Liver (tissue), 5 donors: ENCODE data around the gene ATP2A3. TPM values are rescaled to one million over a fixed set of nuclear protein-coding genes. Genes with fewer than 3 reads are reported as not detected.

Source experiments
- REST ChIP-seq: IDR thresholded peaks from 2 replicates; pipeline ENCODE4 v1.6.1; 2016; ENCODE audit warnings: antibody characterized with exemption, mild to moderate bottlenecking
- polyA plus RNA-seq, 2 donors: library from polyadenylated mRNA; stranded (reverse) in 1 of 2; unstranded in 1 of 2; fragments of 200-250 nt in 1 of 2; fragments of >200 nt in 1 of 2; fragmentation: Nextera tagmentation in 1 of 2; extraction: Ambion mirVana in 1 of 2; gene quantifications; one replicate each; pipeline versions ENCODE4 v1.2.1 to v1.2.3, GENCODE V29; 2013 to 2015
- total RNA-seq, 2 donors: library from RNA; depleted of rRNA; stranded (reverse); fragments of >200 nt; gene quantifications; one replicate each; pipeline ENCODE4 v1.2.3, GENCODE V29; 2014
- donor health status: healthy.
- donor health status: healthy.
- donor health status: healthy.

ATP2A3 gene
- total and polyA plus RNA-seq, 4 donors, result 1.4 to 17.1 (median 3.2) TPM

- TF ChIP-seq REST, result no peak
These were observed 88.9 kb downstream of the ATP2A3 start (continued) for GRCh38 chr17:3875317-3875716.

Other genes with a start within 250 kb of the ATP2A3 start
- 1 to 10 TPM in 1 of 2 donors, under 1 TPM in 1; 0.08 to 5.8 TPM for gene HASPIN, start 240.5 kb downstream of the ATP2A3 start, total RNA-seq
- gene HASPIN, start 240.5 kb downstream of the ATP2A3 start, polyA plus RNA-seq, result under 1 TPM in 1 of 2 donors, not detected in 1; 0.28 TPM
- gene ITGAE, start 163.2 kb downstream of the ATP2A3 start, total RNA-seq, result 10 to 100 TPM in 1 of 2 donors, 1 to 10 TPM in 1; 6.5 to 13.9 TPM
- 10 to 100 TPM; 10.3 to 17.7 TPM for gene ITGAE, start 163.2 kb downstream of the ATP2A3 start, polyA plus RNA-seq
- gene NCBP3, start 118.2 kb downstream of the ATP2A3 start, total RNA-seq, result 10 to 100 TPM; 11.8 to 17.1 TPM
- gene NCBP3, start 118.2 kb downstream of the ATP2A3 start, polyA plus RNA-seq, result 1 to 10 TPM; 4.6 to 4.8 TPM
- under 1 TPM; 0.51 to 0.67 TPM for gene CAMKK1, start 71.4 kb downstream of the ATP2A3 start, total RNA-seq
- gene CAMKK1, start 71.4 kb downstream of the ATP2A3 start, polyA plus RNA-seq, result under 1 TPM; 0.24 to 0.48 TPM
- gene P2RX1, start 48.0 kb downstream of the ATP2A3 start, total RNA-seq, result 1 to 10 TPM in 1 of 2 donors, under 1 TPM in 1; 0.75 to 5.2 TPM
- gene P2RX1, start 48.0 kb downstream of the ATP2A3 start, polyA plus RNA-seq, result under 1 TPM; 0.44 to 0.53 TPM
- gene ZZEF1, start 178.6 kb upstream of the ATP2A3 start, total RNA-seq, result 10 to 100 TPM; 20.9 to 45.9 TPM
- 1 to 10 TPM; 3.5 to 7.0 TPM for gene ZZEF1, start 178.6 kb upstream of the ATP2A3 start, polyA plus RNA-seq
- gene CYB5D2, start 178.8 kb upstream of the ATP2A3 start, total RNA-seq, result 10 to 100 TPM; 19.7 to 25.3 TPM
- 10 to 100 TPM; 13.9 to 20.9 TPM for gene CYB5D2, start 178.8 kb upstream of the ATP2A3 start, polyA plus RNA-seq